ENCODE measurements around the gene COL7A1.
"Not testable (repeated sequence)": the region's sequence is repeated elsewhere in the genome, so short reads cannot be mapped to it uniquely, and the experiment has no call there.

The COL7A1 gene

GRCh38 chr3:48536116-48536515 is 59.0 kb downstream of the COL7A1 start:
- H3K4me3 ChIP-seq (ENCODE audit: low read length), result no peak overlapping the region
- H3K9ac ChIP-seq (ENCODE audit: low read length), result no peak overlapping the region
- no peaks in the 10 kb centered on the region for H3K4me1 ChIP-seq (ENCODE audit: control insufficient read depth, insufficient read depth, low read length)
- H3K27ac ChIP-seq (ENCODE audit: low read depth, low read length), result no peak overlapping the region
- peaks cover 8% of the 10 kb centered on the region for H3K36me3 ChIP-seq (ENCODE audit: control insufficient read depth, insufficient read depth, low read length)
- H3K27me3 ChIP-seq (ENCODE audit: control insufficient read depth, insufficient read depth, low read length), result no peaks in the 10 kb centered on the region

GRCh38 chr3:48535578-48535977 is 59.6 kb downstream of the COL7A1 start:
- Histone ChIP-seq H3K36me3 (ENCODE audit: control insufficient read depth, insufficient read depth, low read length) (peaks cover 8% of the 10 kb centered on the region), H3K4me3 (ENCODE audit: low read length) (no peak overlapping the region), H3K4me1 (ENCODE audit: control insufficient read depth, insufficient read depth, low read length) (no peaks in the 10 kb centered on the region), H3K27ac (ENCODE audit: low read depth, low read length) (no peak overlapping the region), H3K9ac (ENCODE audit: low read length) (no peak overlapping the region), H3K27me3 (ENCODE audit: control insufficient read depth, insufficient read depth, low read length) (no peaks in the 10 kb centered on the region)

GRCh38 chr3:48532977-48533337 is 62.2 kb downstream of the COL7A1 start:
- peaks cover 8% of the 10 kb centered on the region for H3K36me3 ChIP-seq (ENCODE audit: control insufficient read depth, insufficient read depth, low read length)
- H3K4me3 ChIP-seq (ENCODE audit: low read length), result no peak overlapping the region
- no peaks in the 10 kb centered on the region for H3K4me1 ChIP-seq (ENCODE audit: control insufficient read depth, insufficient read depth, low read length)
- no peak overlapping the region for H3K9ac ChIP-seq (ENCODE audit: low read length)
- no peaks in the 10 kb centered on the region for H3K27me3 ChIP-seq (ENCODE audit: control insufficient read depth, insufficient read depth, low read length)
- no peak overlapping the region for H3K27ac ChIP-seq (ENCODE audit: low read depth, low read length)

GRCh38 chr3:48532271-48532976 is 62.7 kb downstream of the COL7A1 start:
- H3K27ac ChIP-seq (ENCODE audit: low read depth, low read length), result no peak overlapping the region
- no peak overlapping the region for H3K9ac ChIP-seq (ENCODE audit: low read length)
- no peaks in the 10 kb centered on the region for H3K27me3 ChIP-seq (ENCODE audit: control insufficient read depth, insufficient read depth, low read length)
- H3K4me3 ChIP-seq (ENCODE audit: low read length), result no peak overlapping the region
- peaks cover 8% of the 10 kb centered on the region for H3K36me3 ChIP-seq (ENCODE audit: control insufficient read depth, insufficient read depth, low read length)
- H3K4me1 ChIP-seq (ENCODE audit: control insufficient read depth, insufficient read depth, low read length), result no peaks in the 10 kb centered on the region

- H3K27me3 ChIP-seq (ENCODE audit: control insufficient read depth, insufficient read depth, low read length); H3K4me1 ChIP-seq (ENCODE audit: control insufficient read depth, insufficient read depth, low read length); H3K36me3 ChIP-seq (ENCODE audit: control insufficient read depth, insufficient read depth, low read length); H3K9ac ChIP-seq (ENCODE audit: low read length); H3K4me3 ChIP-seq (ENCODE audit: low read length); H3K27ac ChIP-seq (ENCODE audit: low read depth, low read length): not testable (repeated sequence)
Observed at GRCh38 chr3:48530701-48531100, 64.4 kb downstream of the COL7A1 start.

- H3K27ac ChIP-seq (ENCODE audit: low read depth, low read length), result no peak overlapping the region
- H3K4me1 ChIP-seq (ENCODE audit: control insufficient read depth, insufficient read depth, low read length), result no peaks in the 10 kb centered on the region
- H3K36me3 ChIP-seq (ENCODE audit: control insufficient read depth, insufficient read depth, low read length), result no peaks in the 10 kb centered on the region
- H3K4me3 ChIP-seq (ENCODE audit: low read length), result no peak overlapping the region
- no peaks in the 10 kb centered on the region for H3K27me3 ChIP-seq (ENCODE audit: control insufficient read depth, insufficient read depth, low read length)
- H3K9ac ChIP-seq (ENCODE audit: low read length), result no peak overlapping the region
Observed at GRCh38 chr3:48528754-48529153, 66.4 kb downstream of the COL7A1 start.

- Histone ChIP-seq H3K4me1 (ENCODE audit: control insufficient read depth, insufficient read depth, low read length) (no peaks in the 10 kb centered on the region), H3K9ac (ENCODE audit: low read length) (no peak overlapping the region), H3K4me3 (ENCODE audit: low read length) (no peak overlapping the region), H3K36me3 (ENCODE audit: control insufficient read depth, insufficient read depth, low read length) (no peaks in the 10 kb centered on the region), H3K27me3 (ENCODE audit: control insufficient read depth, insufficient read depth, low read length) (no peaks in the 10 kb centered on the region), H3K27ac (ENCODE audit: low read depth, low read length) (no peak overlapping the region)
Observed at GRCh38 chr3:48528048-48528447, 67.1 kb downstream of the COL7A1 start.

- H3K27me3 ChIP-seq (ENCODE audit: control insufficient read depth, insufficient read depth, low read length), result no peaks in the 10 kb centered on the region
- H3K4me1 ChIP-seq (ENCODE audit: control insufficient read depth, insufficient read depth, low read length), result no peaks in the 10 kb centered on the region
- no peaks in the 10 kb centered on the region for H3K36me3 ChIP-seq (ENCODE audit: control insufficient read depth, insufficient read depth, low read length)
- no peak overlapping the region for H3K9ac ChIP-seq (ENCODE audit: low read length)
- no peak overlapping the region for H3K27ac ChIP-seq (ENCODE audit: low read depth, low read length)
- H3K4me3 ChIP-seq (ENCODE audit: low read length), result no peak overlapping the region
Observed at GRCh38 chr3:48524970-48525369, 70.2 kb downstream of the COL7A1 start.

GRCh38 chr3:48521635-48522034 is 73.5 kb downstream of the COL7A1 start:
- no peak overlapping the region for H3K9ac ChIP-seq (ENCODE audit: low read length)
- no peaks in the 10 kb centered on the region for H3K36me3 ChIP-seq (ENCODE audit: control insufficient read depth, insufficient read depth, low read length)
- H3K4me3 ChIP-seq (ENCODE audit: low read length), result no peak overlapping the region
- H3K27me3 ChIP-seq (ENCODE audit: control insufficient read depth, insufficient read depth, low read length), result no peaks in the 10 kb centered on the region
- H3K27ac ChIP-seq (ENCODE audit: low read depth, low read length), result no peak overlapping the region
- H3K4me1 ChIP-seq (ENCODE audit: control insufficient read depth, insufficient read depth, low read length), result no peaks in the 10 kb centered on the region

GRCh38 chr3:48519277-48519643 is 75.9 kb downstream of the COL7A1 start:
- Histone ChIP-seq H3K27ac (ENCODE audit: low read depth, low read length) (no peak overlapping the region), H3K4me3 (ENCODE audit: low read length) (no peak overlapping the region), H3K4me1 (ENCODE audit: control insufficient read depth, insufficient read depth, low read length) (no peaks in the 10 kb centered on the region), H3K36me3 (ENCODE audit: control insufficient read depth, insufficient read depth, low read length) (no peaks in the 10 kb centered on the region), H3K9ac (ENCODE audit: low read length) (no peak overlapping the region), H3K27me3 (ENCODE audit: control insufficient read depth, insufficient read depth, low read length) (no peaks in the 10 kb centered on the region)

- H3K27ac ChIP-seq (ENCODE audit: low read depth, low read length), result no peak overlapping the region
- no peaks in the 10 kb centered on the region for H3K4me1 ChIP-seq (ENCODE audit: control insufficient read depth, insufficient read depth, low read length)
- no peak overlapping the region for H3K9ac ChIP-seq (ENCODE audit: low read length)
- no peak overlapping the region for H3K4me3 ChIP-seq (ENCODE audit: low read length)
- no peaks in the 10 kb centered on the region for H3K27me3 ChIP-seq (ENCODE audit: control insufficient read depth, insufficient read depth, low read length)
- H3K36me3 ChIP-seq (ENCODE audit: control insufficient read depth, insufficient read depth, low read length), result no peaks in the 10 kb centered on the region
Observed at GRCh38 chr3:48518638-48519276, 76.4 kb downstream of the COL7A1 start.

GRCh38 chr3:48518069-48518468 is 77.1 kb downstream of the COL7A1 start:
- Histone ChIP-seq H3K4me1 (ENCODE audit: control insufficient read depth, insufficient read depth, low read length) (no peaks in the 10 kb centered on the region), H3K9ac (ENCODE audit: low read length) (no peak overlapping the region), H3K36me3 (ENCODE audit: control insufficient read depth, insufficient read depth, low read length) (no peaks in the 10 kb centered on the region), H3K27ac (ENCODE audit: low read depth, low read length) (no peak overlapping the region), H3K27me3 (ENCODE audit: control insufficient read depth, insufficient read depth, low read length) (no peaks in the 10 kb centered on the region), H3K4me3 (ENCODE audit: low read length) (no peak overlapping the region)

GRCh38 chr3:48516571-48516970 is 78.6 kb downstream of the COL7A1 start:
- Histone ChIP-seq H3K9ac (ENCODE audit: low read length) (no peak overlapping the region), H3K36me3 (ENCODE audit: control insufficient read depth, insufficient read depth, low read length) (no peaks in the 10 kb centered on the region), H3K27me3 (ENCODE audit: control insufficient read depth, insufficient read depth, low read length) (no peaks in the 10 kb centered on the region), H3K27ac (ENCODE audit: low read depth, low read length) (no peak overlapping the region), H3K4me3 (ENCODE audit: low read length) (no peak overlapping the region), H3K4me1 (ENCODE audit: control insufficient read depth, insufficient read depth, low read length) (no peaks in the 10 kb centered on the region)
